GM12892 (cell line): Measurements from ENCODE around the gene NELL2.
"Not testable (repeated sequence)": the region's sequence is repeated elsewhere in the genome, so short reads cannot be mapped to it uniquely, and the experiment has no call there.

Experiments used
- DNase-seq: peaks from one replicate; pipeline ENCODE4 v3.0.0; 2011; ENCODE audit not compliant: insufficient read length
- FAIRE-seq: peaks from 2 replicates; lab custom pipeline; 2011; peaks lifted over from hg19 to GRCh38; lab: Jason Lieb, UNC
- POLR2A ChIP-seq: IDR thresholded peaks from 2 replicates; pipeline ENCODE4 v1.6.1; 2011; ENCODE audit warnings: low read depth, low read length, control low read depth
- POLR2AphosphoS5 ChIP-seq: IDR thresholded peaks from 2 replicates; pipeline ENCODE4 v1.6.1; 2011; ENCODE audit warnings: low read depth, low read length, control low read depth
- TAF1 ChIP-seq: IDR thresholded peaks from 2 replicates; pipeline ENCODE4 v1.6.1; 2011; ENCODE audit warnings: low read depth, mild to moderate bottlenecking, control low read depth, low read length, borderline replicate concordance

NELL2 gene

DNA sequence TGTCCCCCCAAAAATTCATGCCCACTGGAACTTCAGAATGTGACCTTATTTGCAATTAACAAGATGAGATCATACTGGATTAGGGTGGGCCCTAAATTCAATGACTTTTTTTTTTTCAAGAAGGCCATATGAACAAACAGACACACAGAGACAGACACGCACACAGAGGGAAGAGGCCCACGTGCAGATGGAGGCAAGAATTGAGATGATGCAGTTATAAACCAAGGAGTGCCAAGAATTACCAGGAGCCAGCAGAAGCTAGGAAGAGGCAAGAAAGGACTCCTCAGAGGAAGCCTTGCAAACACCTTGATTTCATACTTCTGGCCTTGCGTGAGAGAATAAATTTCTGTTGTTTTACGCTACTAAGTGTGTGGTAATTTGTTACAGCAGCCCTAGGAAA is 33.4 kb downstream of the NELL2 start:
- no peak for FAIRE-seq
- DNase-seq, result no peak
- no peak for TF ChIP-seq POLR2A
- no peak for TF ChIP-seq POLR2AphosphoS5
- TF ChIP-seq TAF1, result no peak

DNA sequence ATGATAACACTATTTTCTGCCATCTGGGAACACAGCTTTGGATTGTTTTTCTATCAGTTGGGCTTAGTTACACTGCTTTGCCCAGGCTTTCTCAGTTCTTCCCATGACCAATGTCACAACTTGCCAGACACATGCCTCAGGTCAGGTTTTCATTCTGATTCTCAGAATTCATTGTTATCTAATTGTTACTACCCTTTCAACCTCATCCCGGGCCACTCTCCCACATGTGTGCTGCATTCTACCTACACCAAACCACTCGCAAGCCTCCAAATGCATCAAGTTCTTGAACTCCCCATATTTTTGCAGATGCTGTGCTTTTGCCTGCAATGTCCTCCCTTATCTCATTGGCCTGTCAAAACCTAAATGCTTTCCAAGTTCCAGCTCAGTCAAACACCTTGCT is 36.3 kb downstream of the NELL2 start:
- DNase-seq (no peak), FAIRE-seq (no peak)
- no peak for TF ChIP-seq POLR2AphosphoS5

DNA sequence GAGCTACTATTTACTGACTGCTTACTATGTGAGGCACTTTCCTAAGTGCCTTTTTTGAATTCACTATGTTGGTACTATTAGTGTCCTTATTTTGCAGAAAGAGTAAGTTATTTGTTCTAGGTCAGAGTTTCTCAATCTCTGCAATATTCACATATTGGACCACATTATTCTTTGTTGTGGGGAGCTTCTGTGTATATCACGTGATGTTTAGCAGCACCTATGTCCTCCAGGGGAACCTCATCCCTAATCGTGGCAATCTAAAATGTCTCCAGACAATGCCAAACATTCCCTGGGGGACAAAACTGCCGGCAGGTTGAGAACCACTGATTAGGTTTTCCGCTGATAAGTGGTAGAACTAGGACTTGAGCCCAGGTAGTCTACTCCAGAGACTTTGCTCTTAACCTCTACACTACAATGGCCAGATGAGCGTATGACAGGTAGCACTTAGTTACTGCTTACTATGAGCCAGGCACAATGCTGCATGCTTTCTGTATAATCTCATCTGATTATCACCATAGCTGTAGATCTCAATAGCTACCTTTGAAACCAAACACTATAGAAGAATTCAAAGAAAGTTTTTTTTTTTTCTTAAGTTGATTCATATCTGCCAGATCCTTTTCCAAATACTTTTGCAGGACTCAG is 38.9 kb downstream of the NELL2 start:
- TF ChIP-seq POLR2AphosphoS5 (no peak), POLR2A (no peak), TAF1 (no peak)
- DNase-seq (no peak), FAIRE-seq (no peak)

DNA sequence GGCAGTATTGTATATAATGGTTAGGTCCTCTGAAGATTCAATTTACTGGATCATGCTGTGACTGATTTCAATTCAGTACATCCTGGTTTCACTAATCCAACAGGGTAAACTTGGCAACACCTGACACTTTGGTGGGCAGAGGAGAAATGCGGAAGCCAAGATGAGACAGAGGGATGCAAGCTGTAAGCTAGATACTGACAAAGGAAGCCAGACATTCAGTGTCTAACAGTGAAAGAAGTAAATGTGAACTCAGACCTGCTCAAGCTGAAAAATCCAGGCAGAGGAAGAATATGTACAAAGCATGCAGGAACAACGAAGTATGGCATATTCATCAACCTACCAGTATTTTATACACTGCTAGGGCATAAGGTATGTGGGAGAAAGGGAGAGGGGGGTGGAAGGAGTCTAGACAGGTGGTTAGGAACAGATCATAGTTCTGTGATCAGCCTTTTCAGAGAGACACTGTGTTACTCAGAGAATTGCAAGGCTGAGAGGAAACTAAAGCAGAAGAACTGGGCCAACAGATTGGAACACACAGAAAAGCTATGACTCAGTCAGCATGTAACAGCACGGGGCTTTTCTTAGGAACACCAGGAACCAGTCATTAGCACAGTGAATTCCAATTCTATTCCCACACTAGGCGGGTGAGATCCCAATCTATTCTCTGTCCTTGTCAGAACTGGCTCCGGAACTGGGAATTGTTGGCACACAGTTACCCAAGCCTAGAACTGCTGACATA is 40.3 kb downstream of the NELL2 start:
- DNase-seq (no peak), FAIRE-seq (no peak)
- TF ChIP-seq POLR2AphosphoS5, result no peak
- TF ChIP-seq POLR2A, result no peak
- TF ChIP-seq TAF1, result no peak

DNA sequence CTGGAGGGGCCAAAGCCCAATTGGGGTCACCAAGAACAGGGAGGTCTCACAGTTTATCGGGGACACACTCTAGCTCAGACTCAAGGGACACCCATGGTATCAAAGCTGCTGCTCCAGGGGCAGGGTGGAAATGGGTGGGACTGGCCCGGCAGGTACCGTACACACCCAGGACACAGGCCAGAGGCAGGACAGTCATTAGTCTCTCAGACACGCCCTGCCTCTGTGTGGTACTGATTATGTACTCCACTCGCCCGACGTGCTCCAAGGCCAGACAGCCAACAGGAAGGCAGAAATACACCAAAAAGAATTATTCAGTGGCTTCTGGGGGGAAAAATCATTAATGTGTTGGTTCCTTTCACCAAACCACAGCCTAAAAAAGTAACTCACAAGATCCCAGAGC is 41.1 kb downstream of the NELL2 start:
- DNase-seq, FAIRE-seq: not testable (repeated sequence)

DNA sequence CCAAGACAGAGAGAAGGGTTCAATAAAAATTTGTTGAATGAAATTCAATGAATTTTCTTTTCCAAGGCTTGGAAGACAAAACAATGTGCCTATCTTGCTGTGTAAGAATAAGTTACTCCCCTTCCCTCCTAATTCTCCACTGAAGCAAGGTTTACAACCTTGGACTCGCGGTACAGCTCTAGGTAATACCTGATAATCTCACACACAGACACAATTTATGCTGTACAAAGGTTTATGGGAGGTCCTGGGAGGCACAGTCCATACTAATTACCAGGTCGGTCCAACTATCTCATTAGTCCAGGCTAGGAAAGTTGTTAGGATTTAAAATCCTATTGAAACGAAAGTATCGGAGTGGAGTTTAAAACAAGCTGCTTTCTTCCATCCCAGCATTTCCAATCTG is 42.6 kb downstream of the NELL2 start:
- no peak for DNase-seq
- TF ChIP-seq TAF1 (no peak), POLR2AphosphoS5 (no peak), POLR2A (no peak)

DNA sequence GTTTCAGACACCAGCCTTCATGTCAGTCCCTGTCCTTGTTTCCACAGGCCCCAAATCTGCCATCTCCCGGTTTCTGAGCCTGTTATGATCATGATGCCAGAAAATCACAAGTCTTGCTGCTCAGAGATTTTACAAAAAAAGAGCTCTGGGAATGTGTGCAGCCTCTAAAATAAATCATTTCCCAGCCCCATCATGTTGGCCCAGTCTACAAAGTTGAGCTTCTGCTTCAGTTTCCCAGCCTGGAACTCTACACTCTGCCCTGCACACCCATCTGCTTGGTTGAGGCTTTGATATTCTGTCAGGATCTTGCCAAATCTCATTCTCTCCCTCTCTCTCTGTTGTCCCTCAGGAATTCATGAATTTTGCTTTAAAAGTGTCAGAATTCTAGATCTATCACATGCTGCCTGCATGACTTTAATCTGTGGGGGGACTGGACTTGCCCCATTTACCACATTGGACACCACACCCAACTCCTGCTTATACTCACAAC is 45.5 kb downstream of the NELL2 start:
- FAIRE-seq (no peak), DNase-seq (no peak)
- TF ChIP-seq POLR2AphosphoS5 (no peak), TAF1 (no peak), POLR2A (no peak)

More for the DNA sequence above, 42.6 kb downstream of the NELL2 start:
- FAIRE-seq, result no peak

DNA sequence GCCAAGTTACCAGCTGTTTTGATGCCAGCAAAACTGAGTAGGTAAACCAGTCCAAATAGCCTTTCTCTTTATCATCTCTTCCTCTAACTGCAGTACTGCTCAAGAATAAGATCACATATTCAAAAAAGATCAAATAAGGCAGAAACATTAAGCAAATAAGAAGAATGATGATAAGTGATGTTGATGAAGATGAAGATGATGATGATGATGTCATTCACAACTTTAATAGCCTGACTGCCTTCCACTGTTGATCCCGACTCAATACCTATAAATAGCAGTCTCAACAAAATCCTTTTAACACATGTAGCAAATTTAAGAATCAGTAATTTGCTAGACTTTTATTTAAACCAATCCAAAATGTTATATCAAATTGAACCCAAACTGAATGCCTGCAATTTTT is 47.1 kb downstream of the NELL2 start:
- DNase-seq, result no peak
- TF ChIP-seq TAF1 (no peak), POLR2A (no peak), POLR2AphosphoS5 (no peak)
- FAIRE-seq, result no peak

DNA sequence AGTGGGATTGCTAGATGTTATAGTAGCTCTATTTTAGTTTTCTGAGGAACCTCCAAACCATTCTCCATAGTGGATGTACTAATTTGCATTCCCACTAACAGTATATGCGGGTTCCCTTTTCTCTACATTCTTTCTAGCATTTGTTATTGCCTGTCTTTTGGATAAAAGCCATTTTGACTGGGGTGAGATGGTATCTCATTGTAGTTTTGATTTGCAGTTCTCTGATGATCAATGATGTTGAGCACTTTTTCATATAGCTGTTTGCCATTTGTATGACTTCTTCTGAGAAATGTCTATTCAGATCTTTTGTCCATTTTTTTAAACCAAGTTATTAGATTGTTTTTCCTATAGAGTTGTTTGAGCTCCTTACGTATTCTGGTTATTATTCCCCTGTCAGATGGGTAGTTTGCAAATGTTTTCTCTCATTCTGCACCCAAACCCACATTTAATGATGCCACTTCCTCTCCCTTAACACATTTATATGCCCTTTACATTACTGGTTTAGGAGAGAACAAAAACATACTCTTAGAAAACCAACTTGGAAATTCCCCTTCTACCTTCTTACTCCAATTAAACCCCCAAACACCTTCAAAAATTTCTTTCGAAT is 48.2 kb downstream of the NELL2 start:
- TF ChIP-seq TAF1, result no peak
- no peak for TF ChIP-seq POLR2A
- TF ChIP-seq POLR2AphosphoS5, result no peak
- no peak for FAIRE-seq
- DNase-seq, result no peak

DNA sequence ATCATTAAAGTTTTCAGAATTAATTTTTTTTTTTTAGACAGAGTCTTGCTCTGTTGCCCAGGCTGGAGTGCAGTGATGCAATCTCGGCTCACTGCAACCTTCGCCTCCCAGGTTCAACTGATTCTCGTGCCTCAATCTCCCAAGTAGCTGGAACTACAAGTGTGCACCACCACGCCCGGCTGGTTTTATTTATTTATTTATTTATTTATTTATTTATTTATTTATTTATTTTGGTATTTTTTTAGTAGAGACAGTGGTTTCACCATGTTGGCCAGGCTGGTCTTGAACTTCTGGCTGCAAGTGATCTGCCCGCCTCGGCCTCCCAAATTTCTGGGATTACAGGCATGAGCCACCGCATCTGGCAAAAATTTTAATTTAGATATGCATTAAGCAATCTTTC is 54.4 kb downstream of the NELL2 start:
- DNase-seq, FAIRE-seq: not testable (repeated sequence)

DNA sequence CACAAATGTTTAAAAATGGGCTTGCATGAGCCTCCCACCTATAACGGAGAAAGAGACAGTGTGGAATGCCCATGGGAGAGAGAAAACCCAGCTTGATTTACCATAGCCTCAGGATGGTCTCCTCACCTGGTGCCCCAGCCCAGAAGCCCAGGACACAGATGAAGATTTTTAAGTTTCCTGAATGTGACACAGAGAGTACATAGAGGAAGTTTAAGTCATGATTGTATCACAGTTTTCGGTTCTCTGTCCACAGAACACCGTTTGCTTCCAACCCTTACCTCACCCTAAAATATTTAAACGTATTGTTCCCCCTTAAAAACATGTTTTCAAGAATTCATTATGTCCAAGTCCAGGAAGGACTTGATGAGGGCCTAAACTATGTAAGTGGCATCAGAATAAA is 56.2 kb downstream of the NELL2 start:
- no peak for TF ChIP-seq TAF1
- no peak for TF ChIP-seq POLR2AphosphoS5
- TF ChIP-seq POLR2A, result no peak
- DNase-seq (no peak), FAIRE-seq (no peak)

DNA sequence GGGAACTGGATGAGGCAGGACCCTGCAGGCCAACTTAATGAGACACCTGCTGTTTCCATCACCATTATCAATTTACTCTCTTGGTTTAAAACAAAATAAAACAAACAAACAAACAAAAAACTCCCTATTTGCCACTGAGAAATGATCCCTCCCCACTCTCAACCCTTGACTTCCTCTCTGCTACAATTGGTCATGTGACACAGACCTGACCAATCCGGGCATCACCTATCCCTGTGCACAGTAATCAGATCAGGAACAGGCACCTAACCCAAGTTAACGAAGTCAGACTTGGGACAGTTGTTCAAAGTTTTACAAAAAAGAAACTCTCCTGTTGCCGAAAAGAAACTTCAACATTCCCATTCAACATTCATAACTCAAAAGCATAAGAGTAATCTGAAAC is 58.4 kb downstream of the NELL2 start:
- DNase-seq (no peak), FAIRE-seq (no peak)
- TF ChIP-seq POLR2A (no peak), TAF1 (no peak), POLR2AphosphoS5 (no peak)
